ENCODE measurements around the gene REP15. TPM values are rescaled to one million over a fixed set of nuclear protein-coding genes. Genes with fewer than 3 reads are reported as not detected.

The REP15 gene
- total RNA-seq, 4 donors from 2014 or later, result 0.40 to 2.5 (median 1.3) TPM

DNA sequence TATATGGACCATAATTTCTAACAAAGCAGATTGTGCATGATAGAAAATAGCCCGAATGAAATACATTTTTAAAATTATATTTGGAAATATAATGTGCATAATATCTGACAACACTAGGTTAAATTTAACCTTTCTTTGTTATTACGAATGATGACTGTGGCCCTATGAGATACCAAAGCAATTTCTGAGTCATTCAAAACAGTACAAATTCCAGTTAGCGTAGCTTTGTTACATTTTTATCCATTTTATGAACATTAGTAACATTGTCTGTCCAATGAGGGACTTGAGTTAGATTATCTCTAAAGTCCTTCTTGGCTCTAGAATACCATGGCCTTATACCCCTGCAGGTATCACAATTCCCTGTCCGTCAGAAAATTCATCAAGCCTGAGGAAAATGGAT, 39.0 kb upstream of the REP15 start:
- TF ChIP-seq, protein P1, sequence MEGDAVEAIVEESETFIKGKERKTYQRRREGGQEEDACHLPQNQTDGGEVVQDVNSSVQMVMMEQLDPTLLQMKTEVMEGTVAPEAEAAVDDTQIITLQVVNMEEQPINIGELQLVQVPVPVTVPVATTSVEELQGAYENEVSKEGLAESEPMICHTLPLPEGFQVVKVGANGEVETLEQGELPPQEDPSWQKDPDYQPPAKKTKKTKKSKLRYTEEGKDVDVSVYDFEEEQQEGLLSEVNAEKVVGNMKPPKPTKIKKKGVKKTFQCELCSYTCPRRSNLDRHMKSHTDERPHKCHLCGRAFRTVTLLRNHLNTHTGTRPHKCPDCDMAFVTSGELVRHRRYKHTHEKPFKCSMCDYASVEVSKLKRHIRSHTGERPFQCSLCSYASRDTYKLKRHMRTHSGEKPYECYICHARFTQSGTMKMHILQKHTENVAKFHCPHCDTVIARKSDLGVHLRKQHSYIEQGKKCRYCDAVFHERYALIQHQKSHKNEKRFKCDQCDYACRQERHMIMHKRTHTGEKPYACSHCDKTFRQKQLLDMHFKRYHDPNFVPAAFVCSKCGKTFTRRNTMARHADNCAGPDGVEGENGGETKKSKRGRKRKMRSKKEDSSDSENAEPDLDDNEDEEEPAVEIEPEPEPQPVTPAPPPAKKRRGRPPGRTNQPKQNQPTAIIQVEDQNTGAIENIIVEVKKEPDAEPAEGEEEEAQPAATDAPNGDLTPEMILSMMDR (IDR thresholded peaks at IDR 0.05), result no peak
- TF ChIP-seq POLR2AphosphoS5 (IDR thresholded peaks at IDR 0.05) (no peak), POLR2A (IDR thresholded peaks at IDR 0.05) (no peak), EP300 (IDR thresholded peaks at IDR 0.05) (no peak)
- no peak overlapping the region for H3K4me3 ChIP-seq
- no peak overlapping the region for H3K27ac ChIP-seq
- H3K9me3 ChIP-seq, result no peaks in the 10 kb centered on the region
- 86 to 93% methylated on average over 4 of the region's 4 CpGs for WGBS, 2 donors (ENCODE audit: low coverage in 1 of 2)
- no peak for ATAC-seq
- no peaks in the 10 kb centered on the region for H3K4me1 ChIP-seq
- no peaks in the 10 kb centered on the region for H3K27me3 ChIP-seq
- H3K36me3 ChIP-seq, result peaks cover 0 to 61% of the 10 kb centered on the region in 2 donors

DNA sequence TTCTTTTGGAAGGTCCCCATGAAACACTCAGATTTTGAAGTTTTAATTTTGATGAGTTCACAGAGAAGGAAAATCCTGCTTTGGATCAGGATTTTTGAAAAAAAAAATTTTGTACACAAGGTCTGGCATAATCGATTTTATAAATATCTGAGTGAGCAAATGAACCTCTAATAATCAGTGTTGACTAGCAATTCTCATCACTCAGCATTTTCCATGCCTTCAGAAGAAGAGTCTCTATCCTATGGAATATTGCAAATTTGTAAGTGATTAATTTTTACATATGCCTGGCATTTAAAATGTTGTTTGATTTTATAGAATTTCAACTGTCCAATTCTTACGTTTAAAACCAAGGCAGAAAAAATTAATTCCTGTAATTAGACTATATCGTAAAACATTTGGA, 30.5 kb upstream of the REP15 start:
- Histone ChIP-seq H3K36me3 (peaks cover 0 to 78% of the 10 kb centered on the region in 2 donors), H3K9me3 (no peaks in the 10 kb centered on the region), H3K27ac (no peak overlapping the region), H3K27me3 (no peaks in the 10 kb centered on the region), H3K4me1 (no peaks in the 10 kb centered on the region), H3K4me3 (no peak overlapping the region)
- WGBS, 2 donors (ENCODE audit: low coverage in 1 of 2), result 63 to 87% methylated on average over 3 of the region's 3 CpGs
- ATAC-seq, result no peak
- TF ChIP-seq, protein P1 (IDR thresholded peaks at IDR 0.05), result no peak
- TF ChIP-seq POLR2AphosphoS5 (IDR thresholded peaks at IDR 0.05), result no peak
- TF ChIP-seq POLR2A (IDR thresholded peaks at IDR 0.05), result no peak
- TF ChIP-seq EP300 (IDR thresholded peaks at IDR 0.05), result no peak

DNA sequence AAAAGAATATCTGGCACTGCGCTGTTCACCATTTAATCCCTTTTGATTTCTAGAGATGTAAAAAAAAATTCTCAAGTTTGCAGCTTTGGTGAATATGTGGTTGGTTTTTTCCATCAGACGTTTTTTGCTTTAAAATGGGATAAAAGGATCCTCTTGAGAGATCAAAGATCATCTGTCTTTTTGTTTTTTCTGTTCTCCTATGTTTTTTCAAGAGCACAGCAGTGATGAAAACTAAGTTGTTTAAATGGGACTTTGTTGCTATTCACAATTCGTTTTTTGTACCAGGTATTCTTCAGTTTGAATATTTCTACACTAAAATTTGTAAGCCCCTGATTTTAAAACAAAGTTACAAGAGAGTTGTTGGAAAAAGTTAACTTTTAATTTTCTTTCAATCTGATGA, 29.7 kb upstream of the REP15 start:
- H3K36me3 ChIP-seq, result peaks cover 0 to 70% of the 10 kb centered on the region in 2 donors
- no peak overlapping the region for H3K27ac ChIP-seq
- 53 to 59% methylated on average over 3 of the region's 3 CpGs for whole genome bisulfite sequencing, 2 donors (ENCODE audit: low coverage in 1 of 2)

DNA sequence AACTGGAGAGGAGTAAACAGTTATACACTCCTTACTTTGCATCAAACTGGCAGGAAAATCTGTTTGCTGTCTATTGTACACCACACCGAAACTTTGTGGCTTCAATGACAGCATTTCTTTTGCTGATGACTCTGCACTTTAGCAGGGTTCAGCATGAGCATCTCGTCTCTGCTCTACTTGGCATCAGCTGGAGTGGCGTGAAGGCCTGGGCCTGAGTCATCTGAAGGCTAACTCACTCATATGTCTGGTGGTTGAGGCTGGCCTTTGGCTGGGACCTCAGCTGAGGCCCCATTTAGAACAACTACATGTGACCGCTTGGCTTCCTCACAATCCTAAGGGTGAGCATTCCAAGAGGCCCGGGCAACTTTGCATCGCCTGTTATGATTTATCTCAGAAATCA, 28.7 kb upstream of the REP15 start:
- no peak overlapping the region for H3K27ac ChIP-seq
- WGBS, 2 donors (ENCODE audit: low coverage in 1 of 2), result 86% methylated on average over 3 of the region's 6 CpGs; no CpG with 5 or more reads in 1 of the 2 donors
- TF ChIP-seq POLR2A (IDR thresholded peaks at IDR 0.05) (no peak), POLR2AphosphoS5 (IDR thresholded peaks at IDR 0.05) (no peak), EP300 (IDR thresholded peaks at IDR 0.05) (no peak)
- TF ChIP-seq, protein P1 (IDR thresholded peaks at IDR 0.05), result no peak
- no peaks in the 10 kb centered on the region for H3K27me3 ChIP-seq
- ATAC-seq, result no peak
- peaks cover 0 to 3% (median 0%) of the 10 kb centered on the region in 3 donors for H3K4me1 ChIP-seq
- H3K9me3 ChIP-seq, result no peaks in the 10 kb centered on the region
- H3K4me3 ChIP-seq, result no peak overlapping the region
- H3K36me3 ChIP-seq, result peaks cover 0 to 62% of the 10 kb centered on the region in 2 donors

More for the DNA sequence above, 29.7 kb upstream of the REP15 start:
- Histone ChIP-seq H3K4me1 (no peaks in the 10 kb centered on the region), H3K9me3 (no peaks in the 10 kb centered on the region), H3K4me3 (no peak overlapping the region), H3K27me3 (no peaks in the 10 kb centered on the region)
- TF ChIP-seq EP300 (IDR thresholded peaks at IDR 0.05) (no peak), POLR2A (IDR thresholded peaks at IDR 0.05) (no peak), POLR2AphosphoS5 (IDR thresholded peaks at IDR 0.05) (no peak)
- TF ChIP-seq, protein P1 (IDR thresholded peaks at IDR 0.05), result no peak
- ATAC-seq, result no peak

DNA sequence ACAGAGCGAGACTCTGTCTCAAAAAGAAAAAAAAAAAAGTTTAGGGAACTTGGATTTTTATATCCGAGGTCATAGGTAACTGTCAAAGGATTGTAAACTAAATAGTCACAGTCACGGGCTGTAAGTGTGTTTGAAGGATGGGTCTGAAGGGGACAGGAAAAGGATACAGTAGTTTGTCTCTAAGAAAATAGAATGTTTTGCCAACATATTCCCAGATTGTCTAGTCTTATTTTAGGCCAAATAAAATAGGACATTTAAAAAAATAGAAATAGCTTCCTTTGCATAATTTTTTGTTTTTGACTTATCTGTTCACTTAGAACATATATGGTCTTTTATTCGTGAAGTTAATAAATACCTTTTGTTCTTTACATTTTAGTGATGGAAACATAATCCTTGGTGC, 24.2 kb upstream of the REP15 start:
- peak overlapping the region in 1 of 4 donors; percentile 32 for H3K27ac ChIP-seq
- ATAC-seq, result no peak
- peaks cover 0 to 18% (median 3%) of the 10 kb centered on the region in 3 donors for H3K4me1 ChIP-seq
- no peak overlapping the region for H3K4me3 ChIP-seq
- 55 to 63% methylated on average over 4 of the region's 4 CpGs for WGBS, 2 donors (ENCODE audit: low coverage in 1 of 2)
- H3K27me3 ChIP-seq, result no peaks in the 10 kb centered on the region
- TF ChIP-seq POLR2A (IDR thresholded peaks at IDR 0.05) (no peak), EP300 (IDR thresholded peaks at IDR 0.05) (no peak), POLR2AphosphoS5 (IDR thresholded peaks at IDR 0.05) (no peak)
- TF ChIP-seq, protein P1 (IDR thresholded peaks at IDR 0.05), result no peak
- H3K9me3 ChIP-seq, result no peaks in the 10 kb centered on the region
- peaks cover 2 to 42% of the 10 kb centered on the region in 2 donors for H3K36me3 ChIP-seq

Data from gastroesophageal sphincter (tissue), 4 donors.